H7 (cell line): ENCODE data around the gene PPP2R5E. TPM values are rescaled to one million over a fixed set of nuclear protein-coding genes. Genes with fewer than 3 reads are reported as not detected.
"Not testable (repeated sequence)": the region's sequence is repeated elsewhere in the genome, so short reads cannot be mapped to it uniquely, and the experiment has no call there.

Source experiments
- DNase-seq: peaks from one replicate; pipeline ENCODE4 v3.0.0; 2012
- H3K27me3 ChIP-seq: 2 replicates; pipeline ENCODE4 v1.6.0; 2011; ENCODE audit warnings: mild to moderate bottlenecking, low read length; ENCODE audit not compliant: control insufficient read depth, insufficient read depth
- H3K36me3 ChIP-seq: replicated peaks from 2 replicates; pipeline ENCODE4 v1.5.1; 2011; ENCODE audit warnings: low read length; ENCODE audit not compliant: control insufficient read depth, insufficient read depth
- H3K4me3 ChIP-seq: 2 replicates; pipeline ENCODE4 v1.5.1; 2011; ENCODE audit warnings: low read depth, mild to moderate bottlenecking, control low read depth, low read length, moderate library complexity; ENCODE audit not compliant: insufficient read depth
- total RNA-seq: library from RNA; depleted of rRNA; stranded (reverse); fragments of >200 nt; shearing (Covaris generic); gene quantifications from 2 replicates; pipeline ENCODE4 v1.2.3, GENCODE V29; 2014

Gene PPP2R5E
- total RNA-seq, 1 experiment from 2014 or later: 18.6 TPM

DNA sequence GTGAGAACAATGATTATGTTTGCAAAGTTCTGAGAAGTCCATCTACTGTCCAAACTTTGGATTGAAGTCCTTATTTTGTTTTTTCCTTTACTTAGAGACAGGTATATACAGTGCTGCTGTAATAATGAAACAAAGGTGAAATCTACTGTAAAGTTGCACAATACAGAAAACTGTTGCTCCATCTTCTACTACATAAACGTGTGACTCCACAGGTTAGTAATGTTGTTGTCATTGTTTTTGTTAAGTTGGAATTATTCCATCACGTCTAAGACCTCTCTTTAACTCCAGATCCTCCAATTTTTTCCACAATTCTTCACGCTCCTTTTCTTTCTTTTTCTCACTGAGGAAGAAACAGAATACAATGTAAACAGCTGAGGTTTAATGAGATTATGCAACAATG is 167.4 kb downstream of the PPP2R5E start:
- no peak overlapping the region for H3K4me3 ChIP-seq
- H3K36me3 ChIP-seq: peaks cover 1% of the 10 kb centered on the region
- DNase-seq: no peak
- H3K27me3 ChIP-seq: no peaks in the 10 kb centered on the region

DNA sequence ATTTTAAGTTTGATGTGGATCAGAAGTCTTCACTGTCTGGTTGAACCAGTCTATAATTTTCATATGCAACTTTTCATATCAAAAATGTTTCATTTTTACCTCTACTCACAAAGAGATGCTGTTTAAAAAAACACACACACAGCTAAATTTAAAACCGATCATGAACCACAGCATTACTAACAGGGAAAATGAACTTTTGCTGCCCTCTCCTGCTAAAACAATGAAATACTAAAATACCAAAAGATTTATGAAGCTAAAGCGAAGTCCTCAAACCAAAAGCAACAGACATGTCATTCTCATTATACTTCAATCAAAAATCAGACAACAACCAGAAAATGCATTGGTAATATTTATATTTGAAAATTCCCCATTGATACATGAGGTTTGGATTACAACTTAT is 171.6 kb downstream of the PPP2R5E start:
- DNase-seq, H3K4me3 ChIP-seq, H3K36me3 ChIP-seq, H3K27me3 ChIP-seq: not testable (repeated sequence)

DNA sequence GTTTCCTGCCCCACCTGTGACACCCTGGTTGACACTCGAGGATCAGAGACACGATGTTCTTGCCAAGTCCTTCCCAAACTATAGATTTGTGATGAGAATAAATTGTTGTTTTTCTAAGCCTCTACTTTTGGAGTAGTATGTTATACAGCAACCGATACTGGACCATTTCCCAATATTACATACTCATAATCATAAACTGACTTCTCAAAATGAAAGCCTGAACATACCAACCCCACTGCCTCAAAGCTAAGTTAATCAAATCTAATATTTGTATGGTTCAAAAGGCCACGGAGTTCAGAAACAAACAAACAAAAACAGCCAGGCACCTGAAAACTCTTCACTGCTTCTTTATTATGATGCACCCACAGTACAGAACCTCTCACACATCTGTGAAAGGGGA is 172.1 kb downstream of the PPP2R5E start:
- H3K36me3 ChIP-seq: peaks cover 1% of the 10 kb centered on the region
- no peak for DNase-seq
- no peak overlapping the region for H3K4me3 ChIP-seq
- no peaks in the 10 kb centered on the region for H3K27me3 ChIP-seq

DNA sequence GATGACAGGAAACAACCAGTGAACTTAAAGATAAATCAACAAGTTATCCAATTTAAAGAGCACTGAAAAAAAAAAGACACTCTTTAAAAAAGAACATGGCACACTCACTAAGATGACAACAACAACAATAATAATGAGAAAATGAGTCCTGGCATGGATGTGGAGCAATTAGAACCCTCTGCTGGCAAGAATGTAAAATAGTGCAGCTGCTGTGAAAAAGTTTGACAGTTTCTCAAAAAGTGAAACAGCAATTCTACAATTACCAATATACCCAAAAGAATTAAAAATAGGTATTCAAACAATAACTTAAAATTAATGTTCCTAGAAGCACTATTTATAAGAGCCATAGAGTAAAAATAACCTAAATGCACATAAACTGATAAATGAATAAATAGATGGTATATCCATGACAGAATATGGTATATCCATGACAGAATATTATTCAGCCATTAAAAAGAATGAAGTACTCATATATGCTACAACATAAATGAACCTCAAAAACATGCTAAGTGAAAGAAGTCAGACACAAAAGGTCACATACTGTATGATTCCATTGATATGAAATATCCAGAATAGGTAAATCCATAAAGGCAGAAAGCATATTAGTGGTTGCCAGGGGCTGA is 175.3 kb downstream of the PPP2R5E start:
- no peak for DNase-seq
- Histone ChIP-seq H3K36me3 (no peaks in the 10 kb centered on the region), H3K27me3 (no peaks in the 10 kb centered on the region), H3K4me3 (no peak overlapping the region)

DNA sequence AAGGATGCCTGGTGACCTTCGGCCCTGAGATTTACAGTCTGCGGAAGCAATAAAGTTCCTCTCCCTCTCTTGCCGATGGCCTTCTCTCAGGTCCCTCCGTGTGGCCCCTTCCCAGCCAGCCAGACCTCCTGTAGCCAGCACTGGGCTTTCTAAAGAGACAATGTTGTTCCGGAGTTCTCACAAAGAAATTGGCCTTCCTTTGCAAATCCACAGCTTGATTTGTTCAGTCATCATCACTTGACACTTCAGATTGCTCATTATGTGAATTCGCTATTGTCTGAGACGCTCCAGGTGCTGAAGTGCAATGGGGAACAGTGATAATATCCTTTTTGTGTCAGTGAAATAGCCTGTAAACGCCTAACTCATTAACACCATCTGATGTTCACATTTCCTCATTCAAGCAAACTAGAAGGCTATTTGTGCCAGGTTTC is 180.8 kb downstream of the PPP2R5E start:
- Histone ChIP-seq H3K27me3 (no peaks in the 10 kb centered on the region), H3K36me3 (no peaks in the 10 kb centered on the region), H3K4me3 (no peak overlapping the region)
- DNase-seq: no peak

DNA sequence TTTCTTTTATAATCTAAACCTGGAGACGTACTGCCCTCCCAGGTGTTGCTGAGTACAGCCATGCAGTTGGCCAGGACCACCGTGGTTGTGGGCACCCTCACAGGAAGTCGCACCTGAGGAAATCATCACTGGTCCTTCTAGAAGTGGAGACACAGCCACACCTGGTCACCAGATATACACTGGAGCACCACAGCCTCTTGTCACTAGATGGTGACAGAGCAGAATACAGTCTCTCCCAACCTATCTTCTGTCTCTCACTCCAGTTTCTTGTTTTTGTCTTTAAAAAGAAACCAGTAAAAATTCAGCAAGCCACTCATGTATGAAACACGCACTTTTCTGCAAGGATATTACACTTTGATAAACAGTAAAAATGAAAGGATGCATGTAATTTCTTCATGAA is 181.4 kb downstream of the PPP2R5E start:
- no peak for DNase-seq

DNA sequence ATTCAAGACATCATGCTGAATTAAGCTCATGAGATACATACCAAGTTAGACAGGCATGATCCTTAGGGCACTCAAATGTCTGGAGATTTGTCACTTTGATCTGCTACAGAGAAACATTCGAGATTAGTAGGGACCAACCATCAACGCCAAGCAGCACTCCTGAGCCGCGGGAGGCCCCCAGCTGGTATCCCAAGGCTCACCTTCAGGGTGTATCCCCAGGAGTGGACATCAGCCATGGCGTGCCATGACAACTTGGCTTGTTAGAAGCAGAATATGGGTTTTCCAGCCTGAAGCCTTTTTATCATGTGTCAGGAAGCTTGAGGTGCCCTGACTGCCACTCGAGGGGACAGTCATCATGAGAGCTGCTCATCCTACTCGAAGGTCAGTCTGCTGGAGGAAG is 185.3 kb downstream of the PPP2R5E start:
- DNase-seq: no peak
- Histone ChIP-seq H3K36me3 (no peaks in the 10 kb centered on the region), H3K4me3 (no peak overlapping the region), H3K27me3 (no peaks in the 10 kb centered on the region)

More for the DNA sequence above, 181.4 kb downstream of the PPP2R5E start:
- no peaks in the 10 kb centered on the region for H3K27me3 ChIP-seq
- no peak overlapping the region for H3K4me3 ChIP-seq
- H3K36me3 ChIP-seq: no peaks in the 10 kb centered on the region

DNA sequence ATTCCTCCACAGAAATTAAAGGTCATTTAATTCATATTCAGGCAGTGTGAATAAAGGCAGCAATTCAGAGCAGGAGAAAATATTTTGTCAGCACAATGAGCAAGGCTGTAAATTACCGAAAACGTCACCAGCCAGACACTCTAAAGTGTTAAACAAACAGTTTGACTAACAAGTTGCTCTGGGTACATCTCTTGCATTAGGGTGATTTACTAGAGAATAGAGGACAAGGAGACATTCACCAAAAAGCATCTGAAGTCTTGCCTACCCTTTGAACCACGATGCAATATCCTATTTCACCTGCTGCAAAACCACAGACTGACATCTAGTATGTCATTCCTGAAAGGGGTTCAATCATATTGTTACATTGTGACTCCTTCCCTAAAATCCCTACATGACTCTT is 197.4 kb downstream of the PPP2R5E start:
- Histone ChIP-seq H3K4me3 (no peak overlapping the region), H3K27me3 (no peaks in the 10 kb centered on the region)
- no peak for DNase-seq

DNA sequence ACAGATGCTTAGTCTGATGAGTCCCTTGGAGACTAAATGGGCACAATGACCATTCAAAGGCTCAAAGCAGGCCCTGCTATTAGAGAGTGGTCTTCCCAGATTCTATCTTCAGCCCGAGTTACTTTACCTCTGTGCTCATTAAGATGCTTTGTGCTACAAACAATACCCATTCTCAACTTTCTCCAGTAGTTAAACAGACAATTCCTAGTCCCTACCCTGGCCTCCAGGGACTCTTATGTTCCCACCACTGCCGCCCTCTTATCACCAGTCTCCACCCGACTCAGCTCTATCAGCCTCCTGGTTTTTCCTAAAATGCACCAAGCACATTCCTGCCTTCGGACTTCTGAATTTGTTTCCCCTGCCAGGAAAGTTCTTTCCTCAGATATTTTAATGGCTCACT is 198.8 kb downstream of the PPP2R5E start:
- H3K27me3 ChIP-seq: no peaks in the 10 kb centered on the region
- H3K4me3 ChIP-seq: no peak overlapping the region
- no peaks in the 10 kb centered on the region for H3K36me3 ChIP-seq
- DNase-seq: no peak

More for the DNA sequence above, 197.4 kb downstream of the PPP2R5E start:
- no peaks in the 10 kb centered on the region for H3K36me3 ChIP-seq

DNA sequence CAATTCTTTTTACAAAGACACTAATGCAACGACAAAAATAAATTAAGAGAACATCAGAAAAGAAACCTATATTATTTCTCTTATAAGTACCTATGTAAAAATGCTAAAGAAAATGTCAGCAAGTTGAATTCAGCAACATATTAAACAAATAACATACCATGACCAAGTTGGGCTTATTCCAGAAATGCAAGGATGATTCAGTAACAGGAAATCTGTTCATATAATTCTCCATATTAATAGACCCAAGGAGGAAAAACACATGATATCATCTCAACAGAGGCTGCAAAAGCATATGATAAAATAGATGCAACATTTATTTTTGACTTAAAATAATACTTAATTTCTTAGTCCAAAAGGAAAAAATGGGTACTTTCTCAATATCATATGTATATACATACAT is 199.3 kb downstream of the PPP2R5E start:
- Histone ChIP-seq H3K36me3 (no peaks in the 10 kb centered on the region), H3K27me3 (no peaks in the 10 kb centered on the region), H3K4me3 (no peak overlapping the region)
- DNase-seq: no peak

DNA sequence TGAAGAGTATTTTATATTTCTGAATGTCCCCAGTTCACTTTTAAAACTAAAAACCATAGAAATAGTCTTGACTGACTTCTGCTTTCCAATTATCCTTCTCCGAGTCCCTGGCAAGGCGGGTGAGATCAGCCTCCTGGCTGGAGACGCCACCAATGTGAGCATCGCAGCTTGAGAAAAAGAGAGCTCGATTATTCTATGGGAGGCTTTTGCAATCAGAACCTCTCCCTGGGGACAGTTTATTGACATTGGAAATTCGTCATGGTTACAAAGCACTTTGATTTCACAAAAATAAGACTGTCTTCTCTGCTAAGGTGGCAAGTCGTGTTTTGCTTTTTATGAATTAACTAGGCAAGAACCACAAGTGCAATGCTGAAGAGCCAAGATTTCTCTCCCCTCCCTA is 200.8 kb downstream of the PPP2R5E start:
- DNase-seq: no peak
- no peaks in the 10 kb centered on the region for H3K27me3 ChIP-seq
- no peak overlapping the region for H3K4me3 ChIP-seq
- no peaks in the 10 kb centered on the region for H3K36me3 ChIP-seq

DNA sequence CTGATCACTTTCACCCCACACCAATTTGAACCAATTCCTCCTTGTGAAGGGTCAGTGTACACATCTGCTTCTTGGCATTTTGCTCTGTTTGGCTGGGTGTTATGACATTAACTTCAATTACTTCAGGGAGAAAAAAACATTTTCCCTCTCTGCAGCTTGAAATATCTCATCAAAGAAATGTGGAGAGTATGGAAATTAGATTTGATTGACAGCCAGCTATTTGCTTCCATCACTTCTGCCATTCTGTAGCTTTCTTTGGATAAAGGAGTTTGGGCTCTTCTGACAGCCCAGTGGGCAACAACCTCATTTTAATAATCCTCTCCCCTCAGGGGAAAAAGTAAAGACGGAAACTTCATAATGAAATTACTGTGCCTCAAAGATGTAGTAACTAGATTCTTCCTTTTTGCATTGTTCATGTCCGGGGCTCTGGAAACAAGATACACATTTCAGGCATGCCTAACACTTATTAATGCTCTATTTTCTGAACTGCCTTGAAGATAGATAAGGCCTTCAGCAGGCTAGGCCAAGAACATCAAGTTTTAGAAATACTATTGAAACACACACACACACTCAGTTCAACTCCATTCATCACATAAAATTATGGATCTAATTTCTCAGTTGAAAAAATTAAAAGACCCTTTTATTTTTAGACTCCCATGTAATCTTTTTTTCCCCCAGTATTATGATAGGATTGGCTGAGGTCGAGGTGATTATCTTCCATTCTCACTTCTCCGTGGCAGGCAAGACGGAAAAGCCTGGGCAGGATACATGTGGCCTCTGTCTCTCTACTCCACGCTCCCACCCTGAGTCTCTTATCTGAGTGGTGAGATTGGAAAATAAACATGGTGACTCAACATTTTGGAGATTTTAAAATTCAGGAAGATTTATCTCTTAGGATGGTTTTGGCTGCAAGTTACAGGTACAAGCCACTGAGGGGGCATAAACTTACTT is 214.1 kb downstream of the PPP2R5E start:
- no peaks in the 10 kb centered on the region for H3K27me3 ChIP-seq
- H3K4me3 ChIP-seq: no peak overlapping the region
- no peak for DNase-seq
- H3K36me3 ChIP-seq: no peaks in the 10 kb centered on the region

DNA sequence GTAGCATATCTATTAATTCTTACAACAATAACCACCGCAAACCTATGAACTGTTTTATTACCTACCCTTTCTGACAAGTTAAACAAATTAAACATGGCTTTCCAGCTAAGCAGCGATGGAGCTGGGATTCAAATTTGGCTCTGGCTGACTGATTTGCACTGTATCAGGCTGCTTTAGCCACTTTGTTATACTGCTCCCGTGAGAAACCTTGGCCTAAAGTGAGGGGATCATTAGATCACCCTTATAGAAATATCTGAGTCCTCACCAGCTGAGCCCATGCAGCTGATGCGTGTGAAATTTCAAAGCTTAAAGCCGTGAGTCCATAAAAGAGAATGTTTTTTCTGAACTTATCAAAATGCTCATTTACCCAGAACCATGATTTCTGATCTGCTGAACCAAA is 216.3 kb downstream of the PPP2R5E start:
- no peak overlapping the region for H3K4me3 ChIP-seq
- no peaks in the 10 kb centered on the region for H3K36me3 ChIP-seq
- H3K27me3 ChIP-seq: no peaks in the 10 kb centered on the region
- no peak for DNase-seq

DNA sequence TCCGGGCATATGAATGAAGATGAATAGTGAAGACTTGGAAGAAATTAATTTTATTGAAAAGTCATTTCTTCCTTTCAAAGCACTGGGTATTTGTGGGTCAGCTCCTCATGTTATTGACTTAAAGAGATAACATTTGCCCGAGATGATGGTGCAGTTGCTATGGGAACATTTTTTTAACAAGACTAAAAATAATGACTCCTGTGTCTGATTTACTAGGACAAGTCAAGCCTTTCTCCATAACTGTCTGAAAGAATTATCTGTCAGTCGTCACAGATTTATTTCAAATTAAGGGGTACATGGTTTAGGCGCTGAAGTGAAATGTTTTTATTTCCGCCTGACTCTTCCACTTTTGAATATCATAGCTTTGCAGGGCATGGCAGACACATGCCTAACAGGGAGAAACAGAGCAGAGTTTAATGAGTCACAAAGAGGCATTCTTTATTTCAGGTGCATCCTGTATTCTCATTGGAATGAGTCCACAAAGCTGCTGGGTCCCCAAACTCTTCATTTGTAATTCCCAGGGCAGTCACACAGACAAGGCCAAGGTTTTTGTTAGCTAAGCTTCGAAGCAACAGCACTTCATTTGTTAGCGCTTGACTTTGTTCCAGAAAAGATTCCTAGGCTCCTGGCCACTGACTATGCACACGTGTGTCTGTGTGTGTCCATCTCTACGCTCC is 220.1 kb downstream of the PPP2R5E start:
- Histone ChIP-seq H3K4me3 (no peak overlapping the region), H3K36me3 (no peaks in the 10 kb centered on the region), H3K27me3 (no peaks in the 10 kb centered on the region)
- DNase-seq: no peak

DNA sequence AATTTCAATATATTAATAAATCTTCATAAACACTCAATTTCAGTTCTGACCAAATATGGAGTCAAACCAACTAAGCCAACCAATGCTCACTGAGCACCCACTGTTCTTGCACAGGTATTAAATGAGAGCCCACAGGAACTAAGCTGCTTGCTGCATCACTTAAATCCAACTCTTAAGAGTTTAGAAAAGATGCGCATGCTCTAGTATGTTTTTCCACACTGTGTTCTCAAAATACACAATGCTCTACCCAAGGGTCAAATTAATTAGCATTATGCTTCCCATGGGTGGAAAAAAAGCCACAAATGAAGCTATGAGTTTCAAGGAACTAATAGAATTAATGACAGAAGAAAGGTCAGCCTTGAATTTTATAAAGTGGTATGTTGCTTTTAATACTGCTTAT is 220.7 kb downstream of the PPP2R5E start:
- Histone ChIP-seq H3K27me3 (no peaks in the 10 kb centered on the region), H3K4me3 (no peak overlapping the region), H3K36me3 (no peaks in the 10 kb centered on the region)
- DNase-seq: no peak
